Rectal smooth muscle tissue (tissue), 1 donor: ENCODE measurements around the gene AGBL1.

ENCODE experiments used
- H3K27ac ChIP-seq: one replicate; pipeline ENCODE4 v1.7.0; 2013; ENCODE audit warnings: low read depth, low read length, inconsistent platforms
- H3K27me3 ChIP-seq: one replicate; pipeline ENCODE4 v1.7.0; 2013; ENCODE audit warnings: low read length; ENCODE audit not compliant: control insufficient read depth, insufficient read depth
- H3K36me3 ChIP-seq: one replicate; pipeline ENCODE4 v1.7.0; 2013; ENCODE audit warnings: low read length; ENCODE audit not compliant: control insufficient read depth, insufficient read depth
- H3K4me1 ChIP-seq: one replicate; pipeline ENCODE4 v1.7.0; 2013; ENCODE audit warnings: low read length; ENCODE audit not compliant: control insufficient read depth, insufficient read depth
- H3K4me3 ChIP-seq: one replicate; pipeline ENCODE4 v1.7.0; 2013; ENCODE audit warnings: low read length
- H3K9ac ChIP-seq: one replicate; pipeline ENCODE4 v1.7.0; 2013; ENCODE audit warnings: low read length

The AGBL1 gene

GRCh38 chr15:86275361-86275760 lies 195.7 kb downstream of the AGBL1 start:
- H3K27me3 ChIP-seq = no peaks in the 10 kb centered on the region
- H3K36me3 ChIP-seq = no peaks in the 10 kb centered on the region
- H3K4me1 ChIP-seq = no peaks in the 10 kb centered on the region
- no peak overlapping the region for H3K4me3 ChIP-seq
- no peak overlapping the region for H3K9ac ChIP-seq
- no peak overlapping the region for H3K27ac ChIP-seq

- no peaks in the 10 kb centered on the region for H3K4me1 ChIP-seq
- H3K27me3 ChIP-seq = no peaks in the 10 kb centered on the region
- H3K27ac ChIP-seq = no peak overlapping the region
- no peak overlapping the region for H3K9ac ChIP-seq
- no peak overlapping the region for H3K4me3 ChIP-seq
- no peaks in the 10 kb centered on the region for H3K36me3 ChIP-seq
Observed at GRCh38 chr15:86278586-86278985, 198.9 kb downstream of the AGBL1 start.

GRCh38 chr15:86284635-86285034 lies 205.0 kb downstream of the AGBL1 start:
- Histone ChIP-seq H3K4me3 (no peak overlapping the region), H3K4me1 (no peaks in the 10 kb centered on the region), H3K27ac (no peak overlapping the region), H3K36me3 (no peaks in the 10 kb centered on the region), H3K27me3 (no peaks in the 10 kb centered on the region), H3K9ac (no peak overlapping the region)

- no peak overlapping the region for H3K9ac ChIP-seq
- no peak overlapping the region for H3K27ac ChIP-seq
- H3K27me3 ChIP-seq = no peaks in the 10 kb centered on the region
- H3K36me3 ChIP-seq = no peaks in the 10 kb centered on the region
- H3K4me1 ChIP-seq = no peaks in the 10 kb centered on the region
- no peak overlapping the region for H3K4me3 ChIP-seq
Observed at GRCh38 chr15:86295511-86295910, 215.8 kb downstream of the AGBL1 start.

- Histone ChIP-seq H3K4me1 (no peaks in the 10 kb centered on the region), H3K9ac (no peak overlapping the region), H3K27ac (no peak overlapping the region), H3K4me3 (no peak overlapping the region), H3K36me3 (no peaks in the 10 kb centered on the region), H3K27me3 (no peaks in the 10 kb centered on the region)
Observed at GRCh38 chr15:86296769-86297168, 217.1 kb downstream of the AGBL1 start.

- no peaks in the 10 kb centered on the region for H3K4me1 ChIP-seq
- no peak overlapping the region for H3K27ac ChIP-seq
- no peaks in the 10 kb centered on the region for H3K36me3 ChIP-seq
- H3K27me3 ChIP-seq = no peaks in the 10 kb centered on the region
- H3K4me3 ChIP-seq = no peak overlapping the region
- no peak overlapping the region for H3K9ac ChIP-seq
Observed at GRCh38 chr15:86300390-86301125, 220.9 kb downstream of the AGBL1 start.

- Histone ChIP-seq H3K4me1 (no peaks in the 10 kb centered on the region), H3K27ac (no peak overlapping the region), H3K9ac (no peak overlapping the region), H3K4me3 (no peak overlapping the region), H3K27me3 (no peaks in the 10 kb centered on the region), H3K36me3 (no peaks in the 10 kb centered on the region)
Observed at GRCh38 chr15:86311568-86312280, 232.1 kb downstream of the AGBL1 start.

- no peak overlapping the region for H3K9ac ChIP-seq
- no peak overlapping the region for H3K4me3 ChIP-seq
- no peak overlapping the region for H3K27ac ChIP-seq
- H3K4me1 ChIP-seq = no peaks in the 10 kb centered on the region
- H3K27me3 ChIP-seq = no peaks in the 10 kb centered on the region
- no peaks in the 10 kb centered on the region for H3K36me3 ChIP-seq
Observed at GRCh38 chr15:86312486-86312885, 232.8 kb downstream of the AGBL1 start.

GRCh38 chr15:86316216-86316615 lies 236.5 kb downstream of the AGBL1 start:
- Histone ChIP-seq H3K9ac (no peak overlapping the region), H3K27ac (no peak overlapping the region), H3K27me3 (no peaks in the 10 kb centered on the region)

GRCh38 chr15:86316726-86317383 lies 237.2 kb downstream of the AGBL1 start:
- no peak overlapping the region for H3K27ac ChIP-seq
- no peaks in the 10 kb centered on the region for H3K27me3 ChIP-seq
- H3K4me1 ChIP-seq = no peaks in the 10 kb centered on the region
- H3K36me3 ChIP-seq = no peaks in the 10 kb centered on the region
- no peak overlapping the region for H3K9ac ChIP-seq
- no peak overlapping the region for H3K4me3 ChIP-seq

More at GRCh38 chr15:86316216-86316615, 236.5 kb downstream of the AGBL1 start:
- no peaks in the 10 kb centered on the region for H3K36me3 ChIP-seq
- no peaks in the 10 kb centered on the region for H3K4me1 ChIP-seq
- H3K4me3 ChIP-seq = no peak overlapping the region

- Histone ChIP-seq H3K36me3 (no peaks in the 10 kb centered on the region), H3K27me3 (no peaks in the 10 kb centered on the region), H3K27ac (no peak overlapping the region), H3K9ac (no peak overlapping the region), H3K4me3 (no peak overlapping the region), H3K4me1 (no peaks in the 10 kb centered on the region)
Observed at GRCh38 chr15:86317384-86317740, 237.7 kb downstream of the AGBL1 start.

- no peaks in the 10 kb centered on the region for H3K4me1 ChIP-seq
- H3K27me3 ChIP-seq = no peaks in the 10 kb centered on the region
- H3K36me3 ChIP-seq = no peaks in the 10 kb centered on the region
- H3K9ac ChIP-seq = no peak overlapping the region
- no peak overlapping the region for H3K4me3 ChIP-seq
- H3K27ac ChIP-seq = no peak overlapping the region
Observed at GRCh38 chr15:86322629-86323028, 243.0 kb downstream of the AGBL1 start.
